OCI-LY7 (cell line): ENCODE results near the gene MYL3. TPM values are rescaled to one million over a fixed set of nuclear protein-coding genes. Genes with fewer than 3 reads are reported as not detected.

Experiments
- BruUV-seq: library from RNA; stranded (reverse); fragments of 400-500 nt; replicated peaks from 2 replicates; lab custom pipeline; 2021; lab: Mats Ljungman, UMichigan
- CTCF ChIA-PET: fragments of 300-600 bp; sonication (Branson Sonifier 250); formaldehyde crosslinking; loops from one replicate; lab custom pipeline; 2022; ENCODE audit warnings: antibody characterized with exemption; ENCODE audit not compliant: unreplicated experiment; lab: Charles Lee
- POLR2A ChIA-PET: fragments of 300-600 bp; sonication (Branson Sonifier 250); formaldehyde crosslinking; loops from one replicate; lab custom pipeline; 2022; ENCODE audit warnings: antibody characterized with exemption; lab: Charles Lee
- DNase-seq: peaks from one replicate; pipeline ENCODE4 v3.0.0-alpha.2; 2015; ENCODE audit warnings: low spot score
- H2AFZ ChIP-seq: fragments of 200-600 bp; sonication (generic), shearing (Covaris generic); 2 replicates; pipeline ENCODE4 v1.6.1; 2014; ENCODE audit warnings: mild to moderate bottlenecking, antibody characterized with exemption, low read length, moderate library complexity
- H3K27ac ChIP-seq: fragments of 200-600 bp; sonication (generic); 2 replicates; pipeline ENCODE4 v1.5.1; 2014; ENCODE audit warnings: mixed run types, low read depth, mild to moderate bottlenecking, moderate library complexity, low read length, inconsistent platforms; ENCODE audit not compliant: poor library complexity, severe bottlenecking
- H3K36me3 ChIP-seq: fragments of 200-600 bp; sonication (generic); 2 replicates; pipeline ENCODE4 v1.6.1; 2014; ENCODE audit warnings: mild to moderate bottlenecking, antibody characterized with exemption, low read length, moderate library complexity, mixed read lengths; ENCODE audit not compliant: insufficient read depth
- H3K4me1 ChIP-seq: fragments of 200-600 bp; sonication (generic); 2 replicates; pipeline ENCODE4 v1.5.1; 2014; ENCODE audit warnings: mild to moderate bottlenecking, low read length; ENCODE audit not compliant: insufficient read depth, poor library complexity, severe bottlenecking
- H3K4me2 ChIP-seq: fragments of 200-600 bp; sonication (generic); 2 replicates; pipeline ENCODE4 v1.6.1; 2014; ENCODE audit warnings: mild to moderate bottlenecking, low read length
- H3K4me3 ChIP-seq: fragments of 200-600 bp; sonication (generic); 2 replicates; pipeline ENCODE4 v1.5.1; 2014; ENCODE audit warnings: mild to moderate bottlenecking, low read depth, low read length; ENCODE audit not compliant: poor library complexity, severe bottlenecking
- H3K79me2 ChIP-seq: fragments of 200-600 bp; sonication (generic); 2 replicates; pipeline ENCODE4 v1.6.1; 2016; ENCODE audit warnings: low read depth, mild to moderate bottlenecking, low read length, moderate library complexity, mixed read lengths; ENCODE audit not compliant: insufficient read depth
- H3K9me2 ChIP-seq: fragments of 200-600 bp; sonication (generic); 2 replicates; pipeline ENCODE4 v1.6.1; 2016; ENCODE audit warnings: mild to moderate bottlenecking, low read length, mixed read lengths; ENCODE audit not compliant: insufficient read depth
- H3K9me3 ChIP-seq: fragments of 200-600 bp; sonication (generic); 2 replicates; pipeline ENCODE4 v1.6.1; 2014; ENCODE audit warnings: mild to moderate bottlenecking, mixed run types, low read length, mixed read lengths
- H4K20me1 ChIP-seq: fragments of 200-600 bp; sonication (generic); 2 replicates; pipeline ENCODE4 v1.6.1; 2014; ENCODE audit warnings: mild to moderate bottlenecking, antibody characterized with exemption, low read length, moderate library complexity, mixed read lengths; ENCODE audit not compliant: insufficient read depth
- EZH2phosphoT487 ChIP-seq: fragments of 200-600 bp; sonication (generic); IDR thresholded peaks from 2 replicates; pipeline ENCODE4 v1.6.1; 2018; ENCODE audit warnings: low read depth, borderline replicate concordance, mild to moderate bottlenecking, mixed run types, antibody characterized with exemption, low read length, moderate library complexity, mixed read lengths
- intact Hi-C: fragments of 100-400 bp; cut with micrococcal nuclease; formaldehyde crosslinking; loops from one replicate; pipeline ENCODE4 v1.10.0; 2022; ENCODE audit not compliant: unreplicated experiment
- total RNA-seq, 2 experiments: library from RNA; depleted of rRNA in 1 of 2; stranded (reverse); fragments of >200 nt in 1 of 2; shearing (Covaris generic) in 1 of 2; gene quantifications; 2 replicates each; pipeline ENCODE4 v1.2.3, GENCODE V29; 2014 to 2022
- TF ChIP-seq, protein P1 (sequence below): fragments of 200-600 bp; sonication (generic); conservative IDR thresholded peaks from 2 replicates; pipeline ENCODE4 v1.5.1; 2014; ENCODE audit warnings: mild to moderate bottlenecking, antibody characterized with exemption, low read length, moderate library complexity, mixed read lengths

The MYL3 gene
- total RNA-seq, 2 experiments from 2014 or later: not detected

DNA sequence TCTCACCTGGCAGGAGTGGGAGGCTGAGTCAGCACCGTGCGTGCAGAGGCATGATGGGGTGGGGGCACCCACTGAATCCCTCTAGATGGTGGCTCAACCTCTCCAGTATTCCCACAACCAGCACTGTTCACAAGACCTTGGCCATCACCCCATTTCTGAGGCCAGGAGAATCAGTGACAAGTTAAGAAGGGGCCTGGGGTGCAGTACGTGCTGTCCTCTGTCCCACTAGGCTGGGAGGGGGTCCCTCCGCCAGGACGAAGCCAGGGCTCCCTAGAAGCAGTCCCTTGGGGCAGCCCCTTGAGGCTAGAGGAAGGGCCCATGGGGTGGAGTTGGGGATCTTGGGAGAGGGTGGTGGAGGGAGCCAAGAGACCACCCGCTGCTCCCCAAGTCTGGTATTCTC is 4.8 kb downstream of the MYL3 start:
- Histone ChIP-seq H2AFZ (no peak overlapping the region), H3K36me3 (no peaks in the 10 kb centered on the region), H3K27ac (no peak overlapping the region), H3K9me3 (no peaks in the 10 kb centered on the region), H3K4me2 (no peak overlapping the region), H3K4me3 (no peak overlapping the region), H3K4me1 (no peaks in the 10 kb centered on the region), H3K79me2 (no peaks in the 10 kb centered on the region), H4K20me1 (no peaks in the 10 kb centered on the region), H3K9me2 (no peaks in the 10 kb centered on the region)
- POLR2A ChIA-PET: no interaction called here
- no peak for DNase-seq
- TF ChIP-seq, protein P1, sequence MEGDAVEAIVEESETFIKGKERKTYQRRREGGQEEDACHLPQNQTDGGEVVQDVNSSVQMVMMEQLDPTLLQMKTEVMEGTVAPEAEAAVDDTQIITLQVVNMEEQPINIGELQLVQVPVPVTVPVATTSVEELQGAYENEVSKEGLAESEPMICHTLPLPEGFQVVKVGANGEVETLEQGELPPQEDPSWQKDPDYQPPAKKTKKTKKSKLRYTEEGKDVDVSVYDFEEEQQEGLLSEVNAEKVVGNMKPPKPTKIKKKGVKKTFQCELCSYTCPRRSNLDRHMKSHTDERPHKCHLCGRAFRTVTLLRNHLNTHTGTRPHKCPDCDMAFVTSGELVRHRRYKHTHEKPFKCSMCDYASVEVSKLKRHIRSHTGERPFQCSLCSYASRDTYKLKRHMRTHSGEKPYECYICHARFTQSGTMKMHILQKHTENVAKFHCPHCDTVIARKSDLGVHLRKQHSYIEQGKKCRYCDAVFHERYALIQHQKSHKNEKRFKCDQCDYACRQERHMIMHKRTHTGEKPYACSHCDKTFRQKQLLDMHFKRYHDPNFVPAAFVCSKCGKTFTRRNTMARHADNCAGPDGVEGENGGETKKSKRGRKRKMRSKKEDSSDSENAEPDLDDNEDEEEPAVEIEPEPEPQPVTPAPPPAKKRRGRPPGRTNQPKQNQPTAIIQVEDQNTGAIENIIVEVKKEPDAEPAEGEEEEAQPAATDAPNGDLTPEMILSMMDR: no peak
- TF ChIP-seq EZH2phosphoT487: no peak
- CTCF ChIA-PET: no interaction called here
- intact Hi-C loops: no loop called here
- no TSS peak for BruUV-seq

DNA sequence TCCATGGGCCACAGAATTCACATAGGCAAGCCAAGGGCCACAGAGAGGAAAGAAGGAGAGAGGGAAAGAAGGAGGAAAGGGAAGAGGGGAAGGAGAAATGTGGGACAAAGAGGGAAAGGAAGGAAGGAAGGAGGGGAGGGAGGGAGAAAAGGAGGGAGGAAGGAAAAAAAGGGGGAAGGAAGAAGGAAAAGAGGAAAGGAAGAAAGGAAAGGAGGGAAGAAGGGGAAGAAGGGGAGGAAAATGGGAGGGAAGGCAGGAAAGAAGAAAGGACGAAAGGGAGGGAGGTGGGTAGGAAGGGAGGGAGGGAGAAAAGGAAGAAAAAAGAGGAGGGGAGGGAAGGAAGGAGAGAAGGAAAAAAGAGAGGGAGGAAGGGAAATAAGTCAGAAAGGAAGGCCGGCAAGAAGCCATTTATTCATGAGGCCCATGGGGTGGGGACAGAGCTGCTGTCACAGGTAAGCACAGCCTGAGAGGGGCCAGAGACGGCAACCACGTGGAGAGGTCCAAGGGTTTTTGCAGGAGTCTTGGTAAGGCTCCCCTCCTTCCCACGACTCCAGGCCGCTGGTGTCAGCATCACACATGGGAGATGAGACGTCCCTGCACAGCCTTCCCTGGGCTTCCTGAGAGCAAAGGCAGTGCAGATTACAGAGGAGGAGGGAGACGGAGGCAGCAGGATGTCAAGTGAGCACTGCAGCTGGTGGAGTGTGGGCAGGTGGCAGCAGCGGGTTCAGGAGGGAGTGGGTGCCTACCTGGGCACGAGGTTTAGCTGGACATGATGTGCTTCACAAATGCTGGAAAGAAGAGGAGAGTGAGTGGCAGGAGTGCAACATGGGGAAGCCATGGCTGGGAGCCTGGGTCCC is 5.5 kb downstream of the MYL3 start:
- no peaks in the 10 kb centered on the region for H3K9me3 ChIP-seq
- H3K36me3 ChIP-seq: no peaks in the 10 kb centered on the region
- H4K20me1 ChIP-seq: no peaks in the 10 kb centered on the region
- no peak overlapping the region for H3K4me2 ChIP-seq
- H3K9me2 ChIP-seq: no peaks in the 10 kb centered on the region
- no peak for DNase-seq
- no peak overlapping the region for H2AFZ ChIP-seq
- POLR2A ChIA-PET: no interaction called here
- CTCF ChIA-PET: no interaction called here
- H3K27ac ChIP-seq: no peak overlapping the region
- no peaks in the 10 kb centered on the region for H3K4me1 ChIP-seq
- H3K4me3 ChIP-seq: no peak overlapping the region
- BruUV-seq: no TSS peak
- intact Hi-C loops: no loop called here
- no peak for TF ChIP-seq EZH2phosphoT487
- TF ChIP-seq, protein P1: no peak
- no peaks in the 10 kb centered on the region for H3K79me2 ChIP-seq
